HUES48 (cell line): ENCODE measurements around the gene TSPAN33.
"Not testable (repeated sequence)": the region's sequence is repeated elsewhere in the genome, so short reads cannot be mapped to it uniquely, and the experiment has no call there.

ENCODE experiments used
- H3K27ac ChIP-seq: one replicate; pipeline ENCODE4 v1.7.0; 2013; ENCODE audit warnings: low read depth, low read length, inconsistent platforms
- H3K27me3 ChIP-seq: 2 replicates; pipeline ENCODE4 v1.6.1; 2013; ENCODE audit warnings: mild to moderate bottlenecking, low read length; ENCODE audit not compliant: control insufficient read depth, insufficient read depth
- H3K36me3 ChIP-seq: 2 replicates; pipeline ENCODE4 v1.6.1; 2013; ENCODE audit warnings: low read length; ENCODE audit not compliant: control insufficient read depth, insufficient read depth
- H3K4me1 ChIP-seq: 2 replicates; pipeline ENCODE4 v1.6.1; 2013; ENCODE audit warnings: mild to moderate bottlenecking, low read length; ENCODE audit not compliant: control insufficient read depth, insufficient read depth
- H3K4me3 ChIP-seq: 2 replicates; pipeline ENCODE4 v1.5.1; 2013; ENCODE audit warnings: mild to moderate bottlenecking, low read depth, low read length
- H3K9ac ChIP-seq: 2 replicates; pipeline ENCODE4 v1.6.1; 2013; ENCODE audit warnings: mild to moderate bottlenecking, low read depth, low read length, moderate library complexity
- H3K9me3 ChIP-seq: 2 replicates; pipeline ENCODE4 v1.6.1; 2013; ENCODE audit warnings: low read length; ENCODE audit not compliant: control insufficient read depth, insufficient read depth

TSPAN33 gene

GRCh38 chr7:129210989-129211312 is 66.4 kb downstream of the TSPAN33 start:
- H3K9me3 ChIP-seq = peaks cover 4% of the 10 kb centered on the region; the same call in 1 of the 2 replicates
- no peak overlapping the region for H3K27ac ChIP-seq
- H3K27me3 ChIP-seq = no peaks in the 10 kb centered on the region
- H3K4me3 ChIP-seq = no peak overlapping the region
- H3K4me1 ChIP-seq = no peaks in the 10 kb centered on the region
- H3K36me3 ChIP-seq = peaks cover 63% of the 10 kb centered on the region
- no peak overlapping the region for H3K9ac ChIP-seq

- Histone ChIP-seq H3K27ac (no peak overlapping the region), H3K36me3 (peaks cover 54% of the 10 kb centered on the region), H3K9ac (no peak overlapping the region), H3K4me1 (no peaks in the 10 kb centered on the region), H3K27me3 (no peaks in the 10 kb centered on the region), H3K4me3 (no peak overlapping the region), H3K9me3 (peaks cover 4% of the 10 kb centered on the region; the same call in 1 of the 2 replicates)
Observed at GRCh38 chr7:129212126-129212525, 67.6 kb downstream of the TSPAN33 start.

- H3K9ac ChIP-seq = no peak overlapping the region
- H3K4me3 ChIP-seq = no peak overlapping the region
- peaks cover 4% of the 10 kb centered on the region; the same call in 1 of the 2 replicates for H3K9me3 ChIP-seq
- H3K4me1 ChIP-seq = no peaks in the 10 kb centered on the region
- H3K27ac ChIP-seq = no peak overlapping the region
- no peaks in the 10 kb centered on the region for H3K27me3 ChIP-seq
- peaks cover 49% of the 10 kb centered on the region for H3K36me3 ChIP-seq
Observed at GRCh38 chr7:129212596-129212995, 68.1 kb downstream of the TSPAN33 start.

GRCh38 chr7:129213828-129214227 is 69.3 kb downstream of the TSPAN33 start:
- no peak overlapping the region for H3K4me3 ChIP-seq
- no peak overlapping the region for H3K27ac ChIP-seq
- no peak overlapping the region for H3K9ac ChIP-seq
- H3K9me3 ChIP-seq = peaks cover 4% of the 10 kb centered on the region; the same call in 1 of the 2 replicates
- H3K36me3 ChIP-seq = peaks cover 42% of the 10 kb centered on the region
- H3K4me1 ChIP-seq = no peaks in the 10 kb centered on the region
- H3K27me3 ChIP-seq = no peaks in the 10 kb centered on the region

GRCh38 chr7:129215691-129216090 is 71.2 kb downstream of the TSPAN33 start:
- H3K4me3 ChIP-seq, H3K9me3 ChIP-seq, H3K27ac ChIP-seq, H3K27me3 ChIP-seq, H3K4me1 ChIP-seq, H3K9ac ChIP-seq: not testable (repeated sequence)
- H3K36me3 ChIP-seq = peaks cover 26% of the 10 kb centered on the region

GRCh38 chr7:129216101-129216715 is 71.7 kb downstream of the TSPAN33 start:
- H3K27me3 ChIP-seq, H3K4me1 ChIP-seq, H3K9ac ChIP-seq, H3K27ac ChIP-seq, H3K9me3 ChIP-seq, H3K4me3 ChIP-seq: not testable (repeated sequence)
- H3K36me3 ChIP-seq = peaks cover 20% of the 10 kb centered on the region

GRCh38 chr7:129216821-129217416 is 72.4 kb downstream of the TSPAN33 start:
- H3K9me3 ChIP-seq, H3K27ac ChIP-seq, H3K4me3 ChIP-seq, H3K4me1 ChIP-seq, H3K9ac ChIP-seq, H3K27me3 ChIP-seq: not testable (repeated sequence)
- peaks cover 14% of the 10 kb centered on the region for H3K36me3 ChIP-seq

GRCh38 chr7:129218514-129219062 is 74.1 kb downstream of the TSPAN33 start:
- Histone ChIP-seq H3K27ac (no peak overlapping the region), H3K36me3 (no peaks in the 10 kb centered on the region), H3K9ac (no peak overlapping the region), H3K9me3 (peaks cover 4% of the 10 kb centered on the region; the same call in 1 of the 2 replicates), H3K4me1 (no peaks in the 10 kb centered on the region), H3K4me3 (no peak overlapping the region), H3K27me3 (no peaks in the 10 kb centered on the region)

- not testable (repeated sequence) for H3K27ac ChIP-seq, H3K36me3 ChIP-seq, H3K9me3 ChIP-seq, H3K9ac ChIP-seq, H3K27me3 ChIP-seq, H3K4me1 ChIP-seq, H3K4me3 ChIP-seq
Observed at GRCh38 chr7:129219166-129219565, 74.7 kb downstream of the TSPAN33 start.
